Large intestine (tissue), 3 donors: ENCODE data around the gene KAZN. TPM values are rescaled to one million over a fixed set of nuclear protein-coding genes. Genes with fewer than 3 reads are reported as not detected.
A peak's percentile ranks its signal among the peaks of the same experiment; 100 is the strongest.

Source experiments
- DNase-seq, 2 donors: peaks; one replicate each; pipeline versions ENCODE4 v3.0.0 to v3.0.0-alpha.2; 2013
- H3K27ac ChIP-seq: one replicate; pipeline ENCODE4 v1.5.1; 2013; ENCODE audit warnings: low read length
- H3K27me3 ChIP-seq: 2 replicates; pipeline ENCODE4 v1.6.1; 2013; ENCODE audit warnings: low read length; ENCODE audit not compliant: control insufficient read depth, insufficient read depth
- H3K36me3 ChIP-seq: 2 replicates; pipeline ENCODE4 v1.6.1; 2013; ENCODE audit warnings: low read length; ENCODE audit not compliant: control insufficient read depth, insufficient read depth
- H3K4me1 ChIP-seq: one replicate; pipeline ENCODE4 v1.6.1; 2013; ENCODE audit warnings: low read length; ENCODE audit not compliant: control insufficient read depth, insufficient read depth
- H3K4me3 ChIP-seq: one replicate; pipeline ENCODE4 v1.5.1; 2013; ENCODE audit warnings: low read length
- H3K9me3 ChIP-seq: one replicate; pipeline ENCODE4 v1.6.1; 2013; ENCODE audit warnings: mild to moderate bottlenecking, low read depth, low read length, moderate library complexity; ENCODE audit not compliant: control insufficient read depth
- WGBS: methylation state at CpG from one replicate; pipeline ENCODE4 v1.1.5; 2013; ENCODE audit warnings: low lambda C conversion rate; ENCODE audit not compliant: insufficient coverage; 5-methylcytosine and 5-hydroxymethylcytosine counted together
- polyA plus RNA-seq: library from polyadenylated mRNA; unstranded; fragments of 120-200 nt; gene quantifications from one replicate; pipeline ENCODE4 v1.2.1, GENCODE V29; 2013

The KAZN gene
- polyA plus RNA-seq, 1 donor: 30.4 TPM

GRCh38 chr1:14625996-14626395 lies 27.5 kb downstream of the KAZN start:
- H3K27me3 ChIP-seq: no peaks in the 10 kb centered on the region
- H3K4me1 ChIP-seq: peaks cover 3% of the 10 kb centered on the region
- WGBS: no CpG with 5 or more reads among the region's 5 CpGs
- no peak overlapping the region for H3K4me3 ChIP-seq
- no peaks in the 10 kb centered on the region for H3K9me3 ChIP-seq
- H3K36me3 ChIP-seq: no peaks in the 10 kb centered on the region
- no peak for DNase-seq
- no peak overlapping the region for H3K27ac ChIP-seq

- H3K4me3 ChIP-seq: no peak overlapping the region
- H3K27me3 ChIP-seq: no peaks in the 10 kb centered on the region
- H3K9me3 ChIP-seq: no peaks in the 10 kb centered on the region
- no peak overlapping the region for H3K27ac ChIP-seq
- WGBS: 80% methylated on average over 1 of the region's 11 CpGs
- no peaks in the 10 kb centered on the region for H3K36me3 ChIP-seq
- peak in 1 of 2 donors; percentile 11 for DNase-seq
- peaks cover 3% of the 10 kb centered on the region for H3K4me1 ChIP-seq
These were observed 28.6 kb downstream of the KAZN start for GRCh38 chr1:14626869-14627607.

GRCh38 chr1:14627608-14628489 lies 29.4 kb downstream of the KAZN start:
- 88% methylated on average over 2 of the region's 17 CpGs for WGBS
- H3K27me3 ChIP-seq: no peaks in the 10 kb centered on the region
- no peak for DNase-seq
- H3K4me3 ChIP-seq: no peak overlapping the region
- peaks cover 3% of the 10 kb centered on the region for H3K4me1 ChIP-seq
- no peaks in the 10 kb centered on the region for H3K36me3 ChIP-seq
- H3K27ac ChIP-seq: no peak overlapping the region
- no peaks in the 10 kb centered on the region for H3K9me3 ChIP-seq

GRCh38 chr1:14629363-14630014 lies 31.0 kb downstream of the KAZN start:
- H3K36me3 ChIP-seq: no peaks in the 10 kb centered on the region
- H3K4me3 ChIP-seq: no peak overlapping the region
- H3K9me3 ChIP-seq: no peaks in the 10 kb centered on the region
- H3K4me1 ChIP-seq: peaks cover 3% of the 10 kb centered on the region
- no peak for DNase-seq
- no peak overlapping the region for H3K27ac ChIP-seq
- no CpG with 5 or more reads among the region's 16 CpGs for WGBS
- H3K27me3 ChIP-seq: no peaks in the 10 kb centered on the region

- peaks cover 3% of the 10 kb centered on the region for H3K4me1 ChIP-seq
- WGBS: no CpG with 5 or more reads among the region's 5 CpGs
- no peak overlapping the region for H3K27ac ChIP-seq
- DNase-seq: no peak
- no peak overlapping the region for H3K4me3 ChIP-seq
- H3K9me3 ChIP-seq: no peaks in the 10 kb centered on the region
- H3K27me3 ChIP-seq: no peaks in the 10 kb centered on the region
- no peaks in the 10 kb centered on the region for H3K36me3 ChIP-seq
These were observed 32.5 kb downstream of the KAZN start for GRCh38 chr1:14630986-14631385.

GRCh38 chr1:14631421-14631820 lies 32.9 kb downstream of the KAZN start:
- no peaks in the 10 kb centered on the region for H3K36me3 ChIP-seq
- H3K4me1 ChIP-seq: peaks cover 3% of the 10 kb centered on the region
- no CpG with 5 or more reads among the region's 10 CpGs for WGBS

GRCh38 chr1:14634486-14634885 lies 36.0 kb downstream of the KAZN start:
- no peak for DNase-seq
- H3K4me3 ChIP-seq: no peak overlapping the region
- no peaks in the 10 kb centered on the region for H3K36me3 ChIP-seq
- no peaks in the 10 kb centered on the region for H3K4me1 ChIP-seq
- WGBS: no CpG with 5 or more reads among the region's 5 CpGs
- no peak overlapping the region for H3K27ac ChIP-seq
- H3K9me3 ChIP-seq: no peaks in the 10 kb centered on the region
- no peaks in the 10 kb centered on the region for H3K27me3 ChIP-seq

More at GRCh38 chr1:14631421-14631820, 32.9 kb downstream of the KAZN start:
- no peak for DNase-seq
- no peak overlapping the region for H3K27ac ChIP-seq
- H3K27me3 ChIP-seq: no peaks in the 10 kb centered on the region
- H3K4me3 ChIP-seq: no peak overlapping the region
- H3K9me3 ChIP-seq: no peaks in the 10 kb centered on the region

- H3K9me3 ChIP-seq: no peaks in the 10 kb centered on the region
- no CpG with 5 or more reads among the region's 9 CpGs for WGBS
- H3K27ac ChIP-seq: no peak overlapping the region
- no peaks in the 10 kb centered on the region for H3K4me1 ChIP-seq
- no peaks in the 10 kb centered on the region for H3K27me3 ChIP-seq
- DNase-seq: no peak
- H3K4me3 ChIP-seq: no peak overlapping the region
- no peaks in the 10 kb centered on the region for H3K36me3 ChIP-seq
These were observed 36.9 kb downstream of the KAZN start for GRCh38 chr1:14635421-14635820.

- H3K9me3 ChIP-seq: no peaks in the 10 kb centered on the region
- no peaks in the 10 kb centered on the region for H3K27me3 ChIP-seq
- no peak for DNase-seq
- H3K4me3 ChIP-seq: no peak overlapping the region
- no peaks in the 10 kb centered on the region for H3K4me1 ChIP-seq
- no peak overlapping the region for H3K27ac ChIP-seq
- WGBS: 80% methylated on average over 1 of the region's 9 CpGs
- no peaks in the 10 kb centered on the region for H3K36me3 ChIP-seq
These were observed 38.6 kb downstream of the KAZN start for GRCh38 chr1:14636897-14637632.
